Non-pigmented ciliary epithelial cell (primary cell): ENCODE measurements around the gene NKIRAS1.
"Not testable (repeated sequence)": the region's sequence is repeated elsewhere in the genome, so short reads cannot be mapped to it uniquely, and the experiment has no call there.

Experiments
- DNase-seq: peaks from one replicate; pipeline ENCODE4 v3.0.0-alpha.2; 2010; ENCODE audit warnings: low read depth

The NKIRAS1 gene

DNA sequence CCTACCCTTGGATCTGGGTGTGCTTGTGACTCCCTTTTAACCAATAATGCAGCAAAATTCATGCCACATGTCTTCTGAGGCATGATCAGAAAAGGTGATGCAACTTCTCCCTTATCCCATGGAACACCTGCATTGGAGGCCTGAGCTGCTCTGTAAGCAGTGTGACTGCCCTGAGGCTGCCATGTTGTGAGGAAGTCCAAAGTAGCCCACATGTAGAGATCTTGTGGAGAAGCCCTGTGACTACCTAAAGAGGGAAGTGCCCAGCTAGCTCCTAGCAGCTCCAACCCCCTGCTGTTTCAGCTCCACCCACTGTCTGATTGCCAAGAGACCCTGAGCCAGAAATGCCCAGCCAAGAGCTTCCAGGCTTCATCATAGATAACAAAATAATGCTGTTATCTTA lies 21.9 kb upstream of the NKIRAS1 start:
- DNase-seq: no peak

DNA sequence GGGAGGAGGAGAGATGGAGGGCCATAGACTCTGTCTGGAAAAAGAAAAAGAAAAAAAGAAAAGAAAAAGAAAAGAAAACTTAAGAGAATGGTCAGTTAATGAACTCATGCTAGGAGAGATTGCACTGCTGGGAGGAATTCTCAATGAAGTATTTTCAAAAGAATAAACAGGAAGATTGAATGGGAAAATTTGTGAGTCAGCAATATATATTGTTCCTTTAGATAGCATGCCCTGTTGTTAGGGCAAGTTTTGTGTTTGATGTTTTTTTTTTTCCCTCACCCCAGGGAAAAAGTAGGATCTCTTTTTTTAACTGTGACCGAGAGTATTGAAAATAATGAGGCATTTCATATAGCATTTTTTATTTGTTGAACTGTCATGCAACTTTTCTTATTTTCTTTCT lies 20.5 kb upstream of the NKIRAS1 start:
- no peak for DNase-seq

DNA sequence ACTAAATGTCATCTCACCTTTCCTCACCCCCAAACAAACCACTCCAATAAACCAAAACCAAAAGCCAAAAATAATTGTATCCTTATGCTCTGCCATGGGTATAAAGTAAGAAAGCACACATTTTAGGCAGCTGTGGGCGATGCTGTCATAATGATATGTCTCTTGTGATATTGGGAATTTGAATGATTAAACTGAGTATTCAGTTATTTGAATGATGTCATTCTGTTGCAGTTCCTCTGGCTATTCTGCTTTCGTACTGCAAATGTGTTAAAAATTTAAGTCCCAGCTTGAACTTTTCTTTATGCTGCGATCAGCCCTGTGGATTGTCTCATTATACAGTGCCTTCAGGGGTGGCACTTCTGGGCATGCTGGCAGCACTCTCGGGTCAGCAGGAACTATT lies 17.5 kb upstream of the NKIRAS1 start:
- DNase-seq: no peak

DNA sequence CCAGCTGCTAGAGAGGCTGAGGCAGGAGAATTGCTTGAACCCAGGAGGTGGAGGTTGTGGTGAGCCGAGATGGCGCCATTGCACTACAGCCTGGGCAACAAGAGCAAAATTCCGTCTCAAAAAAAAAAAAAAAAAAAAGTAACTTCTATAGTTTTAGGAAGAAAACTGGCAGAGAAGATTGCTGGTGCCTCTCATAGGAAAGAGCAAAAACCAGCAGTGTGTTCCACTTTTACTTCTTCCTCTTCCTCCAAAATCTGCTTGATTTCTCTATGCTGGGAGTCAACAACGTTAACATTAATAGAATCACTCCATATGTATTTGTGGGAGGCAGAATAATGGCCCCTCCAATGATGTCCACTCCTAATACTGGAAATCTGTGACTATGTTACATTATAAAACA lies 15.8 kb upstream of the NKIRAS1 start:
- DNase-seq: no peak

DNA sequence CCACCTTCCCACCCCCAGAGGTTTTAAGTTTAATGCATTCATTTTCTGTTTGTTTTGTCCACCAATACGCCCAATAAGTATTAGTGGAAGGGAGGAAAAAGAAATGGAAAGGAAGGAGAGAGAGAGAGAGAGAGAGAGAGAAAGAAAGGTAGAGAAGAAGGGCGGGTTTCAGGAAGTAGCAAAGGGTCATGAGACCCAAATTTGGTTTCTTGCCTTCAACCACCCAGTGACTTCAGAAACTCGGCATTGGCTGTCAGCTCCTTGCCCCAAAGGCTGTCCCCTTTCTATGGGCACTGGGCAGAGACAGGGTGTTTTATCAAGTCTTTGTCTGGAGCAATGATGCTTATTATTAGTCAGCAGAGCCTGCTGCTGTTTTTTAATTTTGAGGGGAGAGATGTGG lies 14.8 kb upstream of the NKIRAS1 start:
- DNase-seq: no peak

DNA sequence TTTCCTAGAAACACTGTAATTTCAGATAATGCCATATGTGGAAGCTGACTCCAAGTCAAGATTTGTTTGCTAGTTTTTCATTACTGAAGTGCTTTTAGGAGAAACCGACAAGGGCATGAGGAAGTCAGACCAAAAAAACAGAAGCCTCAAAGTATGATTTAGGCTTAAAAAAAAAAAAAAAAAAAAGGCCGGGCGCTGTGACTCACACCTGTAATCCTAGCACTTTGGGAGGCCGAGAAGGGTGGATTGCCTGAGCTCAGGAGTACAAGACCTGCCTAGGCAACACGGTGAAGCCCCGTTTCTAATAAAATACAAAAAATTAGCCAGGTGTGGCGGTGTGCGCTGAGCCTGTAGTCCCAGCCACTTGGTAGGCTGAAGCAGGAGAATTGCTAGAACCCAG lies 11.7 kb upstream of the NKIRAS1 start:
- DNase-seq: no peak

DNA sequence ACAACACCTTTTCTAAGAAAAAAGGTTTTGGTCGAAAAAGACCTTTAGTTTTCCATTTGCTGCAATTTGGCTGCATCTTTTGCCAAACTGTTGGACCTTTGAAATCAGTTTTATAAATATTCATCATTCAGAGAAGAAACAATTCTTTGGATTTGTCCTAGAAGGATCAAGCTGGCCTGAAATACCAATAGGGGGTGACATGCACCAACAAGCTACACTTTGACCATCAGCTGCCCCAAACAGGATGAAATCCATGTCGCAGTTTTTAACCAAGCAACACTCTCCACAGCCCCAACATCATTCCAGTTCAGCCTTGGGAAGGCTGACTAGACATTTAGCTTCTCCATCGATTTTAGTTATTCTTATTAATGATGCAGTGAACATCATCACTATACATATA lies 9.9 kb upstream of the NKIRAS1 start:
- DNase-seq: no peak

DNA sequence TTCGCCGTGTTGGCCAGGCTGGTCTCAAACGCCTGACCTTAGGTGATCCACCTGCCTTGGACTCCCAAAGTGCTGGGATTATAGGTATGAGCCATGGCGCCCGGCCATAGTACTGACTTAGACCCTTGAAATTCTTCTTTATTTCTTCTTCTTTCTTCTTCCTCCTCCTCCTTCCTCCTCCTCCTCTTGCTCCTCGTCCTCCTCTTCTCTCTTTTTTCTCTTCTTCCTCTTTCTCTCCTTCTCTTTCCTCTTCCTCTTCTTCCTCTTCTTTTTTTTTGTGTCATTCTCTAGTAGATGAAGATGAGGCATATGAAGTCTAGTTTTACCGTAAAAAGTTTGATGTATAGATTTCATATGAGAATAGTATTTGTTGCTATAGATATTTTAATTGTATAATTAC lies 9.5 kb upstream of the NKIRAS1 start:
- no peak for DNase-seq

DNA sequence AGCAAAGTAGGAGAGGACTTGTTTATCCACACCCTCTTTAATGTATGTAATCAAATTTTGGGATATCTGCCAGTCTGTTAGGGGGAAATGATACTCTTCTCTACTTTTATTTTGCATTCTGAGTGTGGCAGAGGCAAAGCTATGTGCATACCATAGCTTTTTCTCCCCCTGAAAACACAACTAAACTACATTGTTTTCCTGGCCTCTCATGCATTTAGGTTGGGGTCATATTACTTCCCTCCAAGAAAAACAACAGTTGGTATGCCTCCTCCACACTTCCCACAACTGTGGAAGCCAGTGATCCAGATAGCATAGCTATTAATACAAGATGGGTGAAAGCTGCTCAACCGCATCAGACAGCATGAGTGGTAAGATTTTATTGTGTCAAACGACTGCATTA lies 7.0 kb upstream of the NKIRAS1 start:
- DNase-seq: no peak

DNA sequence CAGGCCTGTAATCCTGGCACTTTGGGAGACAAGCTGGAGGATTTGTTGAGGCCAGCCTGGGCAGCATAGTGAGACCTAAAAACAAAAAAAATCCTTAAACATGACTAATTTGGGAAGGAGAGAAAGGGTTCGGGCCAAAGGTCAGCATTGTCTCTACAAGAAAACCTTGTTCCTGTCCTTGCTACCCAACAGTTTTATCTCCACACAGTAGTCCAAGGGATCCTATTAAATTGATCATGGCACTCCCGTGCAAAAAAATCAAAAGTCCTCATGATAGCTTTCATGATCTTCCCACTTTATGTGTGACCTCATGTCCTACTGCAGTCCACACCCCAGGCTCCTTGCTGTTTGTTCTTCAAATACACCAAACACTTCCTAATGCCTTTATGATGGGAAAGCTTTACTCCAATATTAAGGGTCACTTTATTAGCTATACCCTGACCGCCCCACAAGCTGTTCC lies 4.3 kb upstream of the NKIRAS1 start:
- DNase-seq: no peak

DNA sequence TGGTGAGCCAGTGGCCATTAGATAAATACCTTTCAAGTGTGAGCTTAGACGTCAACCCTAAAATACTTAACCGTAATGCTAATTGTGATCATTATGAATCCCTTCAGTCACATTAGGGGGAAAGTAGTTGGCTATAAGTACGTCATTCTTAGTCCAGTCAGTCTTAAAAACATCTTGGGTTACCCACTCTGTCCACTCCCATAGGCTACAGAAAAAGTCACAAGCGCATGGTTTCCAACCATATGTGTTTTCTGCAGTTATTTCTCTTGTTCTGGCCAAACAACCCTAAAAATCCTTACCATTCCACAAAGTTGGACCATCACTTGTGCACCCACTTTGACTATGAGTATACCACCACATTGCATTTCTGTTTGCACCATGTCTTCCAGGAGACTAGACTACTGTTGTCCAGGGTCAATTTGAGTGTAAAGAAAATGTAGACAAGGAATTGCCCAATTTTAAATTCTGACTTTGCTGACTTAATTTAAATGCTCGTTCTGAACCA lies 3.4 kb upstream of the NKIRAS1 start:
- no peak for DNase-seq

DNA sequence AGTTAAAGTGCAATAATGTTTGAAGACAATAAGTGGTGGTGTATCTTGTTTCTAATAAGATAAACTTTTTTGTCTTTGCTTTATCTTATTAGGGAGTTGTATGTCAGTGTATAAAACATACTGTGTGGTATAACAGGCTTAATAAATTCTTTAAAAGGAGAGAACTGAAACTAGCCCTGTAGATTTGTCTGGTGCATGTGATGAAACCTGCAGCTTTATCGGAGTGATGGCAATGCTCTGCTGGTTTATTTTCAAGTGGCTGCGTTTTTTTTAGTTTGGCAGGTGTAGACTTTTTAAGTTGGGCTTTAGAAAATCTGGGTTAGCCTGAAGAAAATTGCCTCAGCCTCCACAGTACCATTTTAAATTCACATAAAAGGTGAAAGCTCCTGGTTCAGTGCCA lies 2.8 kb upstream of the NKIRAS1 start:
- DNase-seq: no peak

DNA sequence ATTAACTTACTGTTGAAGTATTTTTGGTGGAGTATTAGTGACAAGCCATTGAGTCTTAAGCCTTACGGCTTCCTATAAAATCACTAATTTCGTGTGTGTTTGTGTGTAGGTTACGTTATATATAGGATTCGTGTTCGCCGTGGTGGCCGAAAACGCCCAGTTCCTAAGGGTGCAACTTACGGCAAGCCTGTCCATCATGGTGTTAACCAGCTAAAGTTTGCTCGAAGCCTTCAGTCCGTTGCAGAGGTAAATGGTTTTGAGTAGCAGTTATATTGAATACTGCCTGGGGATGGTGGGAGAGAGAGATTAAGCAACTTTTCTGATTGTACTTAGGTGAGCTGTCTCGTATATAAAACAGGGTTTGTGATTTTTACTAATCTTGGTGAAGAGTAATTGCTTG lies 1.5 kb upstream of the NKIRAS1 start:
- DNase-seq: not testable (repeated sequence)

DNA sequence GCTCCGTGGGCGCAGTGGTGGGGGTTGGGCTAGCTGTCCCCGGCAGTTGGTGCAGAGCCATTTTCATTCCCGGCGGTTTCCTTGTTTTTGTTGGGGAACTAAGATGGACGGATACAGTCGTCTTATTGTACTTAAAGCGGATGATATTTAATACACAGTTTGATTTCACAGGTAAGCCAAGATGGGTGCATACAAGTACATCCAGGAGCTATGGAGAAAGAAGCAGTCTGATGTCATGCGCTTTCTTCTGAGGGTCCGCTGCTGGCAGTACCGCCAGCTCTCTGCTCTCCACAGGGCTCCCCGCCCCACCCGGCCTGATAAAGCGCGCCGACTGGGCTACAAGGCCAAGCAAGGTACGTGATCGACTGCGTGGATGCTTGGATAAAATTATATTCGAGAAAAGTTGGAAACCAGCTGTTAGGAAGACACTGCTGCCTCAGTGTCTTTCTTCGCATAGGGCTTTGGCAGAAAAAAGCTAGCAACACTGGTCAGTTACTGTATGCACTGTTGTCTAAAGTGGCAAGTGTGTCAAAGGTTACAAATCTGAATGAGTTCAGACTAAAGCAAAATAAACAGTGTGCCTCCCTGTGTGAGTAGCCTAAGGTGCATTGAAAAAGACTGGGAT lies 1.0 kb upstream of the NKIRAS1 start:
- DNase-seq: not testable (repeated sequence)

DNA sequence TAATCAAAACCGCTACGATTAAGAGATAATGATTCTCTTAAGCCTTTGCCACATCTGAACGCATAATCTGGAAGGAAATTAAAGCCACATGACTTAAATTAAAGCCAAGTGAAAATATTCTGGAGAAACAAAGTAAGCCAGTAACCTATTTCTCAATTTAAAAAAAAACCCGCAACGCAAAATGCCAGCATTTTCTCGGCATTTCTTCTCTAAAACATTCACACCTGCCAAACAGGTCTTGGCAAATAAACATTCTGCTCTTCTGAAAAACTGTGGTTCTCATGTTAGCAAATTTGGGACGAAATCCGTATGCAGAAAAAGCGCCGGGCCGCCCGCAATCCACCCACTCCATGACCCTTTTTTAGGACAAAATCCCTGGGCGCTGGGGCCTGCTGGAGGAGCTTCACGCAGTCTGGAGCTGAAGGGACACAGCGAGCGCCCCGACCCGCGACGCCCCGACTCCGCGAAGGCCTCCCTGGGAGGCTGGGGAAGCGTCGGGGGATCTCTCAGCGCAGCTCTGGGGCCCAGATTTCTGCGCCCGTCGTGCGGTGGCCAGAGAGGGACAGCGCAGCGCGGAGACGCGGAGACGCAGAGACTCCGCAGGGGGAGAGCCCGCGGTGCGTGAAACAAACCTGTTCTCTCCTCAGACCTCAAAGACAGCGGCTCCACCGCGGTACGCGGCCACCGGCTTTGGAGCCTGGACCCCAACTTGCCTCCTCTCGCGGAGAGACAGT lies 471 bp downstream of the NKIRAS1 start:
- DNase-seq: no peak

DNA sequence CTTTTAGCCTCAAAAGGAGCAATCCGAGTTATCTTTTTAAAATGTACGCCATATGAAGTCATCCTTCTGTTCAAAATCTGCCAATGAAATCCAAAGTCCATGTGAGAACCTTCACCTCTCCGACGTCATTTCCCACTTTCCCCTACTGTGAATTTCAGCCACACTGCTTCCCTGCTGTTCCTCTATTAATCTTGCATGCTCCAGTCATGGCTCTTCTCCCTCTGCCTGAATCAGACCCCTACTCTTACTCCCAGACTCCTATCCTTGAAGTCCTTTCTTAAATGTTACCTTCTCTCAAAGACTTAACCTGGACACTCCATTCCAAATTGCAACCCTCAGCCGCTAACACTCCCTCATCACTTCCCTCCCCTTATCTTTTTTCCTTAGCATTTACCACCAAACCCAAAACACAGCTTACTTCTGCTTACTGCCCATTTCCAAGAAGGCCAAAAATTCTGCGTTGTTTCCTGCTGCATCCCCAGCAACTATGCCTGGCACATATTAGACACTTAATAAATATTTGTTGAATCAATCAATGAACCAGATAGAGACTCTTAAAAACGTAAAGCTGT lies 1.2 kb downstream of the NKIRAS1 start:
- no peak for DNase-seq

DNA sequence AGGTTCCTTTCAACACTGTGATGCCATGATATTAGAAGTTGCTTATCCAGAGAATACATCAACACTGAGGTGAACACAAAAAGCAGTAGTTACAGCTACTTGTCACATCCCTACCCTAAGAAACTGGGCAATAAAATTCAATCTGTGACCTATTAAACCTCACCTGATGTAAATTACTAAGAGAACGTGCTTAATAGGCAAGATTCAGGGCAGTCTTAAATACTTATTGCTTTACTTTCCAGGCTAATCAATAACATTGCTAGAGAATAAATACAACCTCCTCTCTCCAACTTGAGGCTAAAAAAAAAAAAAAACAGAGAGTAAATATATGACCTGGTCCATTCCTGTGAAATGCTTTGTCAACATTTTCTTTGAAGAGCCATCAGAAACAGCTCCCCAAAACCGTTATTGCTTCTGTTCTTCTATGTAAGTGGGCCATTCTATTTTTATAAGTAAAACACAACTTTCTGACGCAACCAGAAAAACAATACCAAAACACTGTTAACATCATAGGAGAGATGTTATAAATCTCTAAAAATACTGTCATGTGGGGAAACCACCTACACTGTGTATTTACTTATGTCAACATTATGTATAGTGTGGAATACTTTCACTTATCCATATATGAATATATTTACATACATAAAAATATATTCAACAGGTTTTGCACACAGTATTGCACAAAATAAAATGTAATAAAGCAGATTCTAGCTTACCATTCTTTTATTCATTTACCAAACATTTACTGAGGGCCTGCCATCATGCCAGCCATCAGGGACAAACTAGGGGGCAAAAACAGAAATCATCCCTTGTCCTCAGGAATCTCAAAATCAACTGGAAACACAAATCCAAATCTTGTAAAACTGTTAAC lies 2.7 kb downstream of the NKIRAS1 start:
- no peak for DNase-seq

DNA sequence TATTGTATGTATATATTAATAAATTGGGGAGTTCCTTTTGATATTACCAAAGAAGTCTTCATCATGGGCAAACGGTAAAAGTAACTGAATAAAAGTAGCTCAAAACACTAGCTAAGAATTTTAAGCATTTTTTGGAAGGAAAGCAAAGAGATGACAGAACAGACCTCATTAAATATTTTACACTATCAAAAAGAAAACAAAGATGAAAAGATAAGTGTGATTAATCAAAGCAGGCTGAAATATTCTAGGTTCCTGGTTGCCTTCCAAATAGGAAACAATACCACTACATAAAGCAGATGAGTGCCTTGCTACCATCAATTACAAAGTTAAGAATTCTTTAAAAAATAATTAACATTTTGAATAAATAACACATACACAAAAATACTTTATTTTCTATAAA lies 3.6 kb downstream of the NKIRAS1 start:
- DNase-seq: no peak

DNA sequence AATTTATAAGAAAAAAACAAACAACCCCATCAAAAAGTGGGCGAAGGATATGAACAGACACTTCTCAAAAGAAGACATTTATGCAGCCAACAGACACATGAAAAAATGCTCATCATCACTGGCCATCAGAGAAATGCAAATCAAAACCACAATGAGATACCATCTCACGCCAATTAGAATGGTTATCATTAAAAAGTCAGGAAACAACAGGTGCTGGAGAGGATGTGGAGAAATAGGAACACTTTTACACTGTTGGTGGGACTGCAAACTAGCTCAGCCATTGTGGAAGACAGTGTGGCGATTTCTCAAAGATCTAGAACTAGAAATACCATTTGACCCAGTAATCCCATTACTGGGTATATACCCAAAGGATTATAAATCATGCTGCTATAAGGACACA lies 4.5 kb downstream of the NKIRAS1 start:
- not testable (repeated sequence) for DNase-seq

DNA sequence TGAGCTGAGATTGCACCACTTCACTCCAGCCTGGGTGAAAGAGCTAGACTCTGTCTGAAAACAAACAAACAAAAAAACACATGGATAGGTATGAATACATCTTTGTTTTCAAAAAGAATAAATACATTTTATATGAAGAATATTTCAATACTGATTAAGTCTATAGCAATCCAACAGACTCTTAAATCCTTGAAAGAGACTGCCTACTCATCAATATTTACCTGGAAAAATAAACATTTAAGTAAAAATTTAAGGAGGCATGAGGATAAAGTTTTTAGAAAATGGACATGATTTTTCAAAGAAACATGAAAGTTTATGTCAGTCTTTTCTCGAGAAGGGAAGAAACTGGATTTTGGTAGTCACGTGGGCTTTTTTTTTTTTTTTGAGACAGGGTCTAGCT lies 5.4 kb downstream of the NKIRAS1 start:
- DNase-seq: no peak

DNA sequence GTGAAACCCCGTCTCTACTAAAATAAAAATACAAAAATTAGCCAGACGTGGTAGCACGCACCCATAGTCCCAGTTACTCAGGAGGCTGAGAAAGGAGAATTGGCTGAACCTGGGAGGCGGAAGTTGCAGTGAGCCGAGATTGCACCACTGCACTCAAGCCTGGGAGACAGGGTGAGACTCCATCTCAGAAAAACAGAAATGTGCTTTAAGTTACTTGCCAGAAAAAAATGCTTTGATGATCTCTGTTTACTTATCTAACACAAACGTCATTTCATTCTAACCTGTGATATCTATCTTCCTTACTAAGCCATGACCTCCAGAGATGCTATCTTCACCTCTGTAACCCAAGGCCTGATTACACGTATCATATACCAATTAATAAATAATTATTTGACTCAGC lies 7.4 kb downstream of the NKIRAS1 start:
- DNase-seq: no peak

DNA sequence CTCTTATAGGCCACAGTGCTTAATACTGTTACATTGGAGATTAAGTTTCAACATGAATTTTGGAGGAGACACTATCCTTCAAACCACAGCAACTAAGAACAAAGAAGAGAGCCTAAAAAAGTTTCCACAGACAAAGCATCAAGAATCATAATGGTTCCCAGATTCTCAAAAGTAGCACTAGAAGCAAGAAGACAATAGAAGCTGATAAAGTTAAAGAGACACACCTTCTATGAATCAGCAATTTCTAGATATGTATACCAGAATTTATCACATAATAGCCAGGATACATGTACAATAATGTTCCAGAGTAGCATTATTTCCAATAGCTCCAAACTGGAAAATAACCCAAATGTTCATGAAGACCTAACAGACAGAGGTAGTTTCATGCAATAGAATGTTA lies 12.2 kb downstream of the NKIRAS1 start:
- DNase-seq: no peak

DNA sequence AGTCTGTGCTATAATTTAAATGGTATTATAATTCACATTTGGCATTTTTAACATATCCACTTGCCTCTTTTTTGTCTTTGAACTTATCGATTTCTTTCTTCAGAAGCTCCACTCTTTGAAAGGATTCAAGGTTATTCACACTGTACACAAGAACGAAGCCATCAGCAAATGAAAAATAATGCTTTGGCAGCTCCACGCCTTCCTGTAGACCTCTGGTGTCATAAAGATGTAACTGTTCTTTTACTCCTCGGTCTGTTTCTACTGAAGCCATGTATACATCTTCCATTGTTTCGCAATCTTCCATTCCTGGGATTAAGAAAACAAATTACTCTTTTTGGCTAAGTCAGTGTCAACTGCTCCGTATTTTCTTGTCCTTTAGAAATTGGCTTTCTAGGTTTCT lies 16.0 kb downstream of the NKIRAS1 start:
- no peak for DNase-seq
